ENCODE results near the gene ALDH2.
"Not testable (repeated sequence)": the region's sequence is repeated elsewhere in the genome, so short reads cannot be mapped to it uniquely, and the experiment has no call there.

The ALDH2 gene

DNA sequence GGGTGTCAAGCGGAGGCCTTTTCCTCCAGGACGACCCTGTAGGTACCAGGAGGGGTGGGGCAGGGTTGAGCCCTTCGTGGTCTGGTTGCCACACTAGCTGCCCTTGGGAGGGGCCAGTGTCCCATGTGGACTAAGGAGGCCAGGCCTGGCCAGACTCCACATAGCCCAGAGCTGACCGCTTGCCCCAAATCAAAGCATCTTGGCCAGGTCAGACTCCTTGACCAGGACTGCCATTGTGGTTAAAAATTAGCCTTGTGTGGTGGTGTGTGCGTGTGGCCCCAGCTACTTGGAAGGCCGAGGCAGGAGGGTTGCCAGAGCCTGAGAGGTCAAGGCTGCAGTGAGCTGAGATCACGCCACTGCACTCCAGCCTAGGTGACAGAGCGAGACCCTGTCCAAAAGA, 24.8 kb downstream of the ALDH2 start:
- DNase-seq = no peak

DNA sequence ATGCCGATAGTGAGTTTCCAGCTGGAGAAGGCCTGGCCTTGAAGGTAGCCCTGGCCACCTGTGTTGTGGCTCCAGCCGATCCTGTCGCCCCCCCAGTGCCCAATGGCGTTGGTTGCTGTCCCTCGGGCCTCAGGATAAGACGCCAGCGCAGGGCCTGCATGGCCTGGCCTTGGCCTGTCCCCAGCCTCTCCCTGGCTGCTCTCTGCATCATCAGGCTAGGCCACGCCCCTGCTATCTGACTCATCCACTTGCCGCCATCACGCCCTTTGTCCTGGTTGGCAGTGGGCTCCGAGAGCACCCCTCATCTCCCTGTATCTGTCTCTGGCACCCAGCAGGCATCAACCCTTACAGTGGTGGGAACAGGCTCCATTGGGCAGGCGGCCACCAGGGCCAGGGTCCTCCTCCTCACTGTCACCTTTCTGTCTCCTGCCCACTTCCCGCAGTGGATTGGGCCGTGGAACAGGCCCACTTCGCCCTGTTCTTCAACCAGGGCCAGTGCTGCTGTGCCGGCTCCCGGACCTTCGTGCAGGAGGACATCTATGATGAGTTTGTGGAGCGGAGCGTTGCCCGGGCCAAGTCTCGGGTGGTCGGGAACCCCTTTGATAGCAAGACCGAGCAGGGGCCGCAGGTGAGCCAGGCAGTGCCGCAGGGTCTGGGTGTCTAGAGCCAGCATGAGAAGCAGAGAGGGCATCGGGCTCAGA, 25.6 kb downstream of the ALDH2 start:
- DNase-seq = no peak

DNA sequence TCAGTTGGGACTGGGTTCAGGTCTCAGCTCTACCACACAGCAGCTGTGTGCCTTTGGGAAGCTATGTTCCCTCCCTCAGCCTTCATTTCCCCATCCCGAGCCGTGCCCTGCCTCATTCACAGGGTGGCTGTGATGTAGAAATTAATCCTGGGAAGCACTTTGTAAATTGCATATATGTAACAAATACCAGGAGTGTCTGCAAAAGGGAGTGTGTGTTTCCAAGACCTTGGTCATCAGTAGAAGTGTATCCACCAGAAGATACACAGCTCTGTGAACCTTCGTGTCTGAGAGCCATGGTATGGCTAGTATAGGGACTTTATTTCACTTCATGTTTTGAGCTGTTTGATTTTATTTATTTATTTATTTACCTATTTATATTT, 26.1 kb downstream of the ALDH2 start:
- no peak for DNase-seq

DNA sequence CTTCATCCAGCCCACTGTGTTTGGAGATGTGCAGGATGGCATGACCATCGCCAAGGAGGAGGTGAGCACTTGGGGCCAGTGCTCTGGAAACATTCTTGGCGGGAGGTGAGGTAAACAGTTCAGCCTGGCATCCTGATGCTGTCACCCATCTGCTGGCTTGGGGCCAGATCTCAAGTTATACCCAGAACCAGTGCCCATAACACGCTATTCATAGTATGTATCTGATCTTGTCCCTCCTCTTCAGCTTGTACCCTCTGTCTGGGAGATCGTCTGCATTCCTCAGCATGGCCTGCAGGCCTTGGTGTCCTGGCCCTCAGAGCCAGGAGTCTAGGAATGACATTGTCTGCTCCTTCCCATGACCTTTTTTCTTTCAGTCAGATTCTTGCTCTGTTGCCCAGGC, 31.4 kb downstream of the ALDH2 start:
- no peak for DNase-seq

DNA sequence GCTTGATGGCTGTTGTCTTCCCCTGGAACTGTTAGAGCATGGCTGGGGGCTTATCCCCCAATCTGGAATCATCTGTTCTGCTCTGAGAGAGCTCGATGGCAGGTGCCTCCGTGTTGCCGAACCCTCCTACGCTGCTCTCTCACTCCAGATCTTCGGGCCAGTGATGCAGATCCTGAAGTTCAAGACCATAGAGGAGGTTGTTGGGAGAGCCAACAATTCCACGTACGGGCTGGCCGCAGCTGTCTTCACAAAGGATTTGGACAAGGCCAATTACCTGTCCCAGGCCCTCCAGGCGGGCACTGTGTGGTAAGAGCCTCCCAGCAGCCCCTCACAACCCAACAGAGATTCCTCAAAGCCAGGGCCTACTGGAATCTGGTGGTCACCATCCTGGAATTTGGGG, 33.0 kb downstream of the ALDH2 start:
- DNase-seq = no peak

DNA sequence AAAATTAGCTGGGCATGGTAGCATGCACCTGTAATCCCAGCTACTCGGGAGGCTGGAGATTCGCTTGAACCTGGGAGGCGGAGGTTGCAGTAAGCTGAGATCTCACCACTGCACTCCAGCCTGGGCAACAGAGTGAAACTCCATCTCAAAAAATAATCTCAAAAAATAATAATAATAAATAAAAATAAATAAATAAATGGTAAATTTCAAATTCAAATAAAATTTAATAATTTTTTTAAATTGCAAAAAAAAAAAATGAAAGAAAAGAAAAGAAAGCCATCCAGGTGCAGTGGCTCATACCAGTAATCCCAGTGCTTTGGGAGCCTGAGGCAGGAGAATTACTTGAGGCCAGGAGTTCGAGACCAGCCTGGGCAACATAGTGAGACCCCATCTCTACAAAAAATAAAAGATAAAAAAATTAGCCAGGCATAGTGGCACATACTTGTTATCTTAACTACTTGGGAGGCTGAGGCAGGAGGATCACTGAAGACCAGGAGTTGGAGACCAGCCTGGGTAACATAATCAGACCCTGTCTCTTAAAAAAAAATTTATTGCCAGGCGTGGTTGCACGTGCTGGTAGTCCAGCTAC, 36.4 kb downstream of the ALDH2 start:
- DNase-seq = no peak

DNA sequence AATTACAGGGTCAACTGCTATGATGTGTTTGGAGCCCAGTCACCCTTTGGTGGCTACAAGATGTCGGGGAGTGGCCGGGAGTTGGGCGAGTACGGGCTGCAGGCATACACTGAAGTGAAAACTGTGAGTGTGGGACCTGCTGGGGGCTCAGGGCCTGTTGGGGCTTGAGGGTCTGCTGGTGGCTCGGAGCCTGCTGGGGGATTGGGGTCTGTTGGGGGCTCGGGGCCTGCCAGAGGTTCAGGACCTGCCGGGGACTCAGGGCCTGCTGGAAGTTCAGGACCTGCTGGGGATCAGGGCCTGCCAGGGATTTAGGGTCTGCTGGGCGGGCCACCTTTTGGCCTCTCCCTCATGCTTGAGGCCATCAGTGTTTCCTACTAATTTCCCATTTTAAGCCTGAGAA, 37.1 kb downstream of the ALDH2 start:
- no peak for DNase-seq

DNA sequence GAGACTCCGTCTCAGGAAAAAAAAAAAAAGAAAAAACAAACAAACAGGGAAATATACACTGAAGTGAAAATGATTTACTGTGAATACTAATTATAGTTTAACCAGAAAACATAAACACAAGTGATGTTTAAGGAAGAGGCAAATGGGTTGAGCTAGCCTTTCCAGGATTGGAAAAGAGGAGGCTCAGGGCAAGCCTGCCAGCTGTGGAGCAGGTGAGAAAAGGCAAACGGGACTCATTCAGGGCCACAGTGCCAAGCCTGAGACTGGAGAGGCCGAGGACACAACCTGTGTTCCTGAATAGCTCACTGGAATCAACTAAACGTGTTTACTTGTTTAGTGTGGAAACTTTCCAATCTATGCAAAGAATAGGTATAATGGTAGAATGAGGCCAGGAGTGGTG, 39.6 kb downstream of the ALDH2 start:
- DNase-seq = no peak

DNA sequence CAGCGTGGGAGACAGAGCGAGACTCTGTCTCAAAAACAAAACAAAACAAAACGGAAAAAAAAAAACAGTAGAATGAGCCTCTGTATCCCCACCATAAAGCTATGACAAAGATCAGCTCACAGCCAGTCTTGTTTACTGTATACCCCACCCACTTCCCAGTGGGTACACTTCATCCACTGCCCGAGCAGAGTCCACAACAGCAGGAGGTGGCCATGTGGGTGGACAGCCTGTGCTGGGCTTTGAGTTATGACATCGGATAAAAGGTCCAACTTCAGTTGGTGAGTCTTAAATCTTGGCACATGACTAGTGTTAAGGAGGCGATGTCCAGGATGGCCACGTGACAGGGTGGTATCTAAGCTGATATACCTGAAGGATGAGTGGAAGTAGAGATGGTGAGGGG, 40.5 kb downstream of the ALDH2 start:
- DNase-seq = no peak

DNA sequence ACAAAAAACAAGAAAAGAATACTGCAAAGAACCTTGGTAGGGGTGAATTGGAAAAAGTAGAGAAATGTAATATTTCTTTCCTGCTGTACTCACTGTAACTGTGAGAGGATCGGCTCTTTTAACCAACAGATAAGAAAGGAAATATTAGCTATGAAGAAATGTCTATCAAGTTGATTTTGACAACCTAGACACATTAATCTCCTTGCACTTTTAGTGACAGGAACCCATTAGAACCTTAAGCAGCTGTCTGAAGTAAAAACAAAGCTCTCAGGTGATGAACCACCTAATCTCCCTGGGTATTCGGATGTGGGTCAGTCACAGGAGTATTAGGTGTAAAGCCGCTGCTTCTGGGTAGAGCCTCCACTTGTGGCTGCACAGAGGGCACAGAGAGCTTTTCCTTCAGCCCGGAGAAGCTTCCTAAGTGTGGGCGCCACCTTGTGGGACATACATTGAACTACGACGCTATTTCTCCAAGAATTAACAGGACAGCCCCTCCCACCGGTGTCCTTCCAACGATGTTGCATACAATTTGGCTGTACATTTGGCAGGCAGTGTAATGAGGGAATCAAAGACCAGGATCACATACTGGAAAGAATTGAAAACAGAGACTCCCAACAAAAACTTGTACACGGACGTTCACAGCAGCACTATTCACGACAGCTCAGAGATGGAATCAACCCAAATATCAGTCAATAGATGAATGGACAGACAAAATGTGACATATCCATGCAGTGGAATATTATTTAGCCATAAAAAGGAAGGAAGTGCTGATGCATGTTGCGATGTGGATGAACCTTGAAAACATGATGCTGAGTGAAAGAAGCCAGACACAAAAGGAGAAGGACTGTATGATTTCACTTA, 46.4 kb downstream of the ALDH2 start:
- peak; percentile 67 for DNase-seq

DNA sequence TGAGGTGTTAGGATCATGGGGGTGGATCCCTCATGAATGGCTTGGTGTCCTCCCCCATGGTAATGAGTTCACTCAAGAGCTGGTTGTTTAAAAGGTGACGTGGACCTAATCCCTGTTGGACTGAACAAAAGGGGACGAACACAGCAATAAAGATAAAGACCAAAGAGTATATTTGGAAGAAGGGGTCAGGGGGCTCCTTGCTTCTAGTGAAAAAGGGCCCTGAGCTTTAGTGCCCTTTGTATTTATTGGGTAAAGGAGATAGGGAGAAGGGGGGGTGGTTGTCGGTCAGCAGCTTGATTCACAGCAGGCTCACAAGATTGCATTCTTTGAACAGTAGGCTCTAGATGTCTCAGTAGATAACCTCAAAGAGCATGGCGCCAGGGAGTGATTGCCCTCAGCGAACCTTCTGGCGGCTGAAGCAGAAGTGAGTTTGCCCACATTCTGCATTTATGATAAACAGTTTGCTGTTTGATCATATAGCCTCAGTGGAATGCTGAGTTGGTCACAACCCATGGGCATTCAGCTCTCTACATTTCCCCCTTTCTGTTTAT, 49.4 kb downstream of the ALDH2 start:
- no peak for DNase-seq

DNA sequence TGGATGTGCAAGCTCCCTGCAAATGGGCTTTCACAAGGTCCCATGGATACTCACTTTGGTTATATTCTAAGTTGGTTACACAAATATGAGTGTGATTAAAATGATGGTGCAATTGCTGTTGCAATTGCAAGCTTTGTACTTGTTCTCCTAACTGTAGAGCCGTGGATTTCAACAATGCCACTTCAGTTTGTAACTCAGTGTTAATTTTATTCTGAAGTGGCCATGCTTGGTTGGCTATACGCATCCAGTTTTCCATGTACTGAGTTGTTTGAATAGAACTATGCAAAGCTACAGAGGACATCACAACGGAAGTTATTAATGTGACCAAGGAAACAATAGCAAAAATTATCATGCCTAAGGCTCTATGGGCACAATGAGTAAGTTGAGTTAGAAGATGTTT, 50.2 kb downstream of the ALDH2 start:
- not testable (repeated sequence) for DNase-seq

DNA sequence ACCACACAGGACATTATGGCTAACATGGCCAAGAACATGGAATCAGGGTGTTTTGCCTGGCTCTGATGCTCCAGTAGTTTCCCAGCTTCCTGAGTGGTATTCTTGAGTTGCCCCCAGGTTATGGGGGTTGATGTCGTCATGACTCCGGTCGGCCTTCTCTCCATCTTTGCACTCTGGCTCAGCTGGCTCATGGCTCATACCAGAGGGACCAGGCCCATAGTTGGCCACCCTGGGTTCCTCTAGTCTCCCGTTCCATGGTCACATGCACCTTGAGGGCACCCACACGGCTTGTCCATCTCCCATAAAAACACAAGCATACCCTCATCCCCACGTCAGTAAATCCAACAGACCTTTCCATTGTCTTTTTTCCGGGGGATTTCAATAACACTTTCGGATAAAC, 51.6 kb downstream of the ALDH2 start:
- no peak for DNase-seq

DNA sequence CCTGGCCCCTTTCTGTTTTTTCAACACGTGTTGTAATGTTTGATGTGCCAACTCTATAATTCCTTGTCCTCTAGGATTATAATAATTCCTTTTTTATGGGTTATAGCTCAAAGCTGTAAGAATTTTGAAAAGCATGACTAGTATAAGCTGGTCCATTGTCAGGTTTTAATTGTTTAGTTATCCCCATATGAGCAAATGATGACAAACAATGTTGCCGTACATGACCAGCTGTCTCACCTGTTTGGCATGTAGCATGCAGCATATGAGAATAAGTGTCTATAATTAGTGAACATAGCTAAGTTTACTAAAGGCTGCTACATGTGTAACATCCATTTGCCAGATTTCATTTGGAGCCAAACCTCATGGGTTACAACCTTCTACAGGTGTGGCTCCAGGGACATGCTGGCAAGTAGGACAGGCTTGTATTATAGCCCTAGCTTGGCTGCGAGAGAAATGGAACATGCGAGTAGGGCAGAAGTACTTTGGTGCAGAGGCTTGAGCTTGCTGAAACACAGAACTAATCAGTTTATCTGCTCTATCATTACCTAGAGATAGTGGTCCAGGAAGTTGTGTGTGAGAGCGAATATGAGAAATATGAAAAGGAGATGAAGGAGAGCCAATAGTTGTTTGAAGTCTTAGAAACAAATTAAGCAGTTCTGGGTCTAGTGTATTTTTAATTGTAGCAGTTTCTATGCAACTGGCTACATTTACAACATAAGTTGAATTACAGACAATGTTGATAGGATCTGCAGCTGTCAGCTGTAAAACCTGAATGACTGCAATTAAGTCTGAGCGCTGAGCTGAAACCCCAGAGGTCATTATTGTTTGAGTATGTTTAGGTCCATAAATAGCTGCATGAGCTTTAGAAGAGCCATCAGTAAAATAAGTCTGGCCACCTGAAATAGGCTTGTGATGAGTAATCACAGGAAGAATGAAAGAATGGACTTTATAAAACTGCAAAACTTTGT, 52.7 kb downstream of the ALDH2 start:
- DNase-seq = no peak

DNA sequence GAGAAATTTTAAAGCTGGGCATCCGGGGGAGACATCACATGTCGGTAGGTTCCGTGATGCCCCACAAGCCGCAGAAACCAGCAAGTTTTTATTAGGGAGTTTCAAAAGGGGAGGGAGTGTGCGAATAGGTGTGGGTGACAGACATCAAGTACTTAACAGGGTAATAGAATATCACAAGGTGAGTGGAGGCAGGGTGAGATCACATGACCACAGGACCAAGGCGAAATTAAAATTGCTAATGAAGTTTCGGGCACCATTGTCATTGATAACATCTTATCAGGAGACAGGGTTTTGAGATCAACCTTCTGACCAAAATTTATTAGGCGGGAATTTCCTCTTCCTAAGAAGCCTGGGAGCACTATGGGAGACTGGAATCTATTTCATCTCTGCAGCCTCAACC, 54.1 kb downstream of the ALDH2 start:
- DNase-seq = not testable (repeated sequence)

DNA sequence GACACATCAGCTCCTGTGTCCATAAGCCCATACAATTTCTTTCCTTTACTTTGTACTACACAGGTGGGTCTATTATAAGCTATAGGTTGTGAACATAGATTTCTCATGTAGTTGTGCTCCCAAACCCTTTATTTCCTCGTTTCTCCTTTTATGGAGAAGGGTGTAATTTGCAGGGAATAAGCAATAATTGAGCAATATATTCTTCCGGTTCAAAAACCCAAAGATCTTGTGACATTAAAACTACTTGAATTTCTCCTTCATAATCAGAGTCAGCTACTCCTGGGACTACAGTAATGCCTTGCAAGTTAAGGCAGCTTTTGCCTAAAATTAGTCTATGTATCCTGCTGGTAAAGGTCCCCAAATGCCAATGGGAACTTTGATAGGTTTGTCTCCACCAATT, 56.2 kb downstream of the ALDH2 start:
- DNase-seq = no peak

DNA sequence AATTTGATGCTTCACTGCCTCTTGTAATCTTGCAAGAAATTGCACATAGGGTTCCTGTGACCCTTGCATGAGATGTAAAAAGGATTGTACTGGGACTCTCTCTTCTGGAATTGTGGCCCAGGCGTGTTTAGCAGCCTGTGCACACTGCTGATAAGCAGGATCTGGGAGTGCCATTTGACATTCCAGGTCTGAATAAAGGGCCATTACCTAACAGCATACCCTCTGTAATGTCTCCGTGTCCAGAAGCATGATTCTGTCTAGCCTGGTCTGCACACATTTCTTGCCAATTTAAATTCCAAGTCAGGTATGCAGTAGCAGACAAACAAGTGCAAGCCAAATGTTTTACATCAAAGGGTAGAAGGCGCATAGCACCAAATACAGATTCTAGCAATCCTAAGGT, 57.2 kb downstream of the ALDH2 start:
- no peak for DNase-seq

DNA sequence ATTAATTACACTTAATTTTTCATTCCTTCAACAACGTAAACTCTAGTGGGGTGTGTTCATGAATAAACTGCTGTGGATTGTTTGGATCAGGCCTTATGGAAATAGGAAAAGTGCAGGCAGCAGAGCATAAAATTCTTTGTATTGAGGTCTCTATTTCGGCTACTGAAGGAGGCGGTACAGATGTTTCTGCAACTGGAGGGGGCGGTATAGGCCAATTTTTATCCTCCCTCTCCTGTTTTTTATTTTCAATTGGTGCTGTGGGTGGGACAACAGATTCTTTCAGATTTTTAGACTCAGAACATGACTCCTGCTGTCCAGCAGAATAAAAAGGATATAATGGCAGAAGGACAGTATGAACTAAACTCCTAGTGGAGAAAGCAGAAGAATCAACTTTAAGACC, 57.6 kb downstream of the ALDH2 start:
- peak; percentile 21 for DNase-seq

DNA sequence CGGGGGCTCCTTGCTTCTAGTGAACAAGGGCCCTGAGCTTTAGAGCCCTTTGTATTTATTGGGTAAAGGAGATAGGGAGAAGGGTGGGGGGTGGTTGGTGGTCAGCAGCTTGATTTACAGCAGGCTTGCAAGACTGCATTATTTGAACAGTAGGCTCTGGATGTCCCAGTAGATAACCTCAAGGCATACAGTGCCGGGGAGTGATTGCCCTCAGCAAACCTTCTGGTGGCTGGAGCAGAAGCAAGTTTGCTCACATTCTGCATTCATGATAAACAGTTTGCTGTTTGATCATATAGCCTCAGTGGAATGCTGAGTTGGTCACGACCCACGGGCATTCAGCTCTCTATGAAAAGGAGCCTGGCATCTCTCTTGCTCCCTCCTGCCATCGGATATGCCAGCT, 58.8 kb downstream of the ALDH2 start:
- DNase-seq = no peak

DNA sequence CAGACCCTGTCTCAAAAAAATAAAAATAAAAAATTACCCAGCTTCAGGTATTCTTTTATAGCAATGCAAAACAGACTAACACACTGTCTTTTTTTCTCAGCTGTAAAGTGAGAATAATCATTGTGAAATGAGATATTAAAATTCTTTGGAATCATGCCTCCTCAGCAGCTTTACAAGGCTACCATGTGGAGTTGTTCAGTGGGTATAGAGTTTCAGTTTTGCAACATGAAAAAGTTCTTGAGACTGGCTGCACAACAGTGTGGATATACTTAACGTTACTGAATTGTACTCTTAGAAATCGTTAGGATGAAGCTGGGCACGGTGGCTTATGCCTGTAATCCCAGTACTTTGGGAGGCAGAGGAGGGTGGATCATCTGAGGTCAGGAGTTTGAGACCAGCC, 59.6 kb downstream of the ALDH2 start:
- no peak for DNase-seq

DNA sequence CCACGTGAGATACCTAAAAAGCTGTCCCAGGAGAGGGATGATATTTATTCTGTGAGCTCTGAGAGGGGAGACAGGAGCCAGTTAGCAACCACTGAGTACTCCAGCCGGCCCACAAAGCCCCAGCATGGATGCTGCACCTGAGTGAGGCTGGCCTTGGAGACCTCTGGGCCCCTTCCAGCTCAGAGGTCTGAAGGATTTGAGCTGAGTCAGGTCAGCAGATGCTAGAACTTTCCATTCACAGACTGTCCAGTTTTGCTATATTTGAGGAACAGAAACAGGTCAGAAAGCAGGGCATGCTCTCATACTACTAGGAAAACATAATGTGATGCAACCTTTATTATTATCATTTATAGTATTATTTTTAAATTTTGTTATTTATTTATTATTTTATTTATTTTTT, 60.3 kb downstream of the ALDH2 start:
- no peak for DNase-seq

DNA sequence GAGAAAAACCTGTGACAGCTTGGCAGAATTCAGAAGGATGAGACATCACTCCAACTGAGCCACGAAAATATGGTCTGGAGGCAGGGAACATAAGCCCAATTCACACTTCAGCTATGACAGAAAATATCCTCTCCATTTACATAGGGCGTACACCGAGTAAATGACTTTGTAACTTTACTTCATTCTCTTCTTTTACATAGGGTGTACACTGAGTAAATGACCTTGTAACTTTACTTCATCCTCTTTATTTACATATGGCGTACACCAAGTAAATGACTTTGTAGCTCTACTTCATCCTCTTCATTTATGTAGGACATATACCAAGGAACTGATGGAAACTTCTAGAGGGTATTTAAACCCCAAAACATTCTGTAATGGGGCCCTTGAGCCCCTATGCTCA, 61.2 kb downstream of the ALDH2 start:
- no peak for DNase-seq

Data from CD4-positive, alpha-beta T cell treated with Interleukin-4 for 4 hours (primary cell).